PC-9 (cell line): Measurements from ENCODE around the gene LEFTY1. TPM values are rescaled to one million over a fixed set of nuclear protein-coding genes. Genes with fewer than 3 reads are reported as not detected.
"Not testable (repeated sequence)": the region's sequence is repeated elsewhere in the genome, so short reads cannot be mapped to it uniquely, and the experiment has no call there.

Experiments used
- Bru-seq: library from RNA; stranded (reverse); fragments of 400-500 nt; gene quantifications from one replicate; lab custom pipeline; 2021; lab: Mats Ljungman, UMichigan
- BruChase-seq, 2 experiments: library from RNA; stranded (reverse); fragments of 400-500 nt; gene quantifications; one replicate each; lab custom pipeline; 2021; lab: Mats Ljungman, UMichigan
- BruUV-seq: library from RNA; stranded (reverse); fragments of 400-500 nt; replicated peaks from 2 replicates; lab custom pipeline; 2021; lab: Mats Ljungman, UMichigan
- CTCF ChIA-PET: fragments of 300-600 bp; sonication (Branson Sonifier 250); formaldehyde crosslinking; loops from one replicate; lab custom pipeline; 2022; ENCODE audit warnings: antibody characterized with exemption; lab: Charles Lee
- POLR2A ChIA-PET: fragments of 300-600 bp; sonication (Branson Sonifier 250); formaldehyde crosslinking; loops from one replicate; lab custom pipeline; 2022; ENCODE audit warnings: antibody characterized with exemption; ENCODE audit not compliant: unreplicated experiment; lab: Charles Lee
- DNase-seq, 2 experiments: peaks; one replicate each; pipeline versions ENCODE4 v3.0.0 to v3.0.0-alpha.2; 2015 to 2022; ENCODE audit warnings: mixed read lengths in 1 of 2
- H2AFZ ChIP-seq: fragments of 200-600 bp; sonication (generic); 2 replicates; pipeline ENCODE4 v1.8.1; 2017; ENCODE audit warnings: antibody characterized with exemption
- H3F3A ChIP-seq: fragments of 200-600 bp; sonication (generic); 2 replicates; pipeline ENCODE4 v1.8.1; 2017; ENCODE audit warnings: antibody characterized with exemption, mild to moderate bottlenecking, low read depth; ENCODE audit not compliant: insufficient read depth
- H3K27ac ChIP-seq: fragments of 200-600 bp; sonication (generic); 2 replicates; pipeline ENCODE4 v1.6.1; 2016; ENCODE audit warnings: mixed run types
- H3K27me3 ChIP-seq: fragments of 200-600 bp; sonication (generic); 2 replicates; pipeline ENCODE4 v1.6.1; 2016; ENCODE audit warnings: low read depth, mixed run types; ENCODE audit not compliant: insufficient read depth
- H3K36me3 ChIP-seq: fragments of 200-600 bp; sonication (generic); 2 replicates; pipeline ENCODE4 v1.6.1; 2016; ENCODE audit warnings: low read depth, mixed run types
- H3K4me1 ChIP-seq: fragments of 200-600 bp; sonication (generic); replicated peaks from 2 replicates; pipeline ENCODE4 v1.6.1; 2016; ENCODE audit warnings: mixed run types; ENCODE audit not compliant: insufficient read depth
- H3K4me2 ChIP-seq: fragments of 200-600 bp; sonication (generic); 2 replicates; pipeline ENCODE4 v1.6.1; 2017; ENCODE audit warnings: mixed run types
- H3K4me3 ChIP-seq: fragments of 200-600 bp; sonication (generic); 2 replicates; pipeline ENCODE4 v1.6.1; 2016; ENCODE audit warnings: mixed run types
- H3K79me2 ChIP-seq: fragments of 200-600 bp; sonication (generic); 2 replicates; pipeline ENCODE4 v1.6.1; 2017; ENCODE audit warnings: low read depth, mixed run types
- H3K9me2 ChIP-seq: fragments of 200-600 bp; sonication (generic); 2 replicates; pipeline ENCODE4 v1.8.1; 2017; ENCODE audit warnings: mild to moderate bottlenecking; ENCODE audit not compliant: insufficient read depth
- H3K9me3 ChIP-seq: fragments of 200-600 bp; sonication (generic); 2 replicates; pipeline ENCODE4 v1.8.1; 2016; ENCODE audit warnings: low read depth; ENCODE audit not compliant: insufficient read depth
- H4K20me1 ChIP-seq: fragments of 200-600 bp; sonication (generic); 2 replicates; pipeline ENCODE4 v1.8.1; 2017; ENCODE audit not compliant: insufficient read depth
- EZH2 ChIP-seq: fragments of 200-600 bp; sonication (generic); IDR thresholded peaks from 2 replicates; pipeline ENCODE4 v1.8.0; 2017; ENCODE audit warnings: antibody characterized with exemption, low read depth
- intact Hi-C: fragments of 100-400 bp; cut with micrococcal nuclease; formaldehyde crosslinking; loops from one replicate; pipeline ENCODE4 v1.10.0; 2022; ENCODE audit not compliant: unreplicated experiment
- long read RNA-seq: library from polyadenylated mRNA; stranded (forward); transcript quantifications from one replicate; pipeline ENCODE4 v2.0.0, GENCODE V29; 2022
- total RNA-seq: library from RNA; stranded (reverse); gene quantifications from 2 replicates; pipeline ENCODE4 v1.2.3, GENCODE V29; 2021
- TF ChIP-seq, protein P1 (sequence below): fragments of 200-600 bp; sonication (generic); conservative IDR thresholded peaks from 2 replicates; pipeline ENCODE4 v1.6.1; 2017; ENCODE audit warnings: mixed run types, antibody characterized with exemption, mild to moderate bottlenecking, moderate library complexity

Gene LEFTY1
- total RNA-seq (not detected in 2 replicates), Bru-seq, nascent RNA (not detected), BruChase-seq, experiment 1, labeled RNA remaining after a 2-hour chase (percentile 30 among the genes with signal in this experiment), BruChase-seq, experiment 2, labeled RNA remaining after a 6-hour chase (percentile 26 among the genes with signal in this experiment)
- long read RNA-seq, result 0 reads

DNA sequence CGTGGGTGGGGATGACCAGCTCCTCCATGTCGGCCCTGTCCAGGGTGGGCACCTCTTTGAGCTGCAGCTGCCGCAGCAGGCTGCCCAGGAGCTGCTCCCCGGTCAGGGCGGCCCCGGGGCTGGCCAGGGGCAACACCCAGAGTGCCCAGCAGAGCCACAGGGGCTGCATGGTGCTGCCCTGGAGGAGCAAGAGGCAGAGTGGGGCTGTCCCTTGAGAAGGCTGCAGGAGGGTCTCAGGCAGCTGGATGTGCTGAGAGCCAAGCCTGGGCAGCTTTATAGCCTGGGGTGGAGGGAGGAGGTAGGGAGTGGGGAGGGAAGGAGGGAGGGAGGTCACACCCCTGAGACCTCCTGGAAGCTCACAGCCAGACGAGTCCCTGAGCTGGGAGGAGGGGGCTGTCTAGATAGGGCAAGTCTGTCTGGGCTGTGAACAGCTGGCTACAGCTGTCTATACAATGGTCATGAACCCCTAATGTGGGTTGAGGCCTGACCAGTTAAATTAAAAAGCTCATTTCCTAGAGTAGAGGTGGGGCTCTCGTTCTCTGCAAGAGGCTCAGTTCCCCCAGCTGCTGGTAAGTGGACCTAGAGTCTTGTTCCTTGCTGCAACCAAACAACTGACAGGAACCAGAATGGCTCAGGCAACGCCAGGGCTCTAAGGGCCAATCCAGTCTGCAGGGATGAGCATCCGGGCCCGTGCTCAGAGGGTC lies at the start of gene LEFTY1:
LEFTY1 (minus strand) TSS at position 249 of the 704 bp plus-strand sequence; CDS start at position 169, 80 bp downstream.
- ChIA-PET POLR2A (interaction anchor here (0.6 kb wide), 1 partner anchor 25 kb away, joined by 5 read pairs; no protein-coding TSS in a partner anchor), CTCF (interaction anchor here (0.5 kb wide), 1 partner anchor 13 kb away, joined by 3 read pairs; no protein-coding TSS in a partner anchor)
- DNase-seq, result no peak
- no peak within 1 kb of the TSS for H3K27ac ChIP-seq
- H3K4me3 ChIP-seq, result no peak within 1 kb of the TSS
- H3K9me2 ChIP-seq, result no peaks in the 10 kb centered on the region
- H2AFZ ChIP-seq, result no peak within 1 kb of the TSS
- no TSS peak for BruUV-seq
- peaks cover 11% of the 10 kb centered on the region for H3K4me1 ChIP-seq
- intact Hi-C loops, result no loop called here
- peaks cover 16% of the 10 kb centered on the region; the same call in 1 of the 2 replicates for H3F3A ChIP-seq
- TF ChIP-seq EZH2, result no peak
- TF ChIP-seq, protein P1, sequence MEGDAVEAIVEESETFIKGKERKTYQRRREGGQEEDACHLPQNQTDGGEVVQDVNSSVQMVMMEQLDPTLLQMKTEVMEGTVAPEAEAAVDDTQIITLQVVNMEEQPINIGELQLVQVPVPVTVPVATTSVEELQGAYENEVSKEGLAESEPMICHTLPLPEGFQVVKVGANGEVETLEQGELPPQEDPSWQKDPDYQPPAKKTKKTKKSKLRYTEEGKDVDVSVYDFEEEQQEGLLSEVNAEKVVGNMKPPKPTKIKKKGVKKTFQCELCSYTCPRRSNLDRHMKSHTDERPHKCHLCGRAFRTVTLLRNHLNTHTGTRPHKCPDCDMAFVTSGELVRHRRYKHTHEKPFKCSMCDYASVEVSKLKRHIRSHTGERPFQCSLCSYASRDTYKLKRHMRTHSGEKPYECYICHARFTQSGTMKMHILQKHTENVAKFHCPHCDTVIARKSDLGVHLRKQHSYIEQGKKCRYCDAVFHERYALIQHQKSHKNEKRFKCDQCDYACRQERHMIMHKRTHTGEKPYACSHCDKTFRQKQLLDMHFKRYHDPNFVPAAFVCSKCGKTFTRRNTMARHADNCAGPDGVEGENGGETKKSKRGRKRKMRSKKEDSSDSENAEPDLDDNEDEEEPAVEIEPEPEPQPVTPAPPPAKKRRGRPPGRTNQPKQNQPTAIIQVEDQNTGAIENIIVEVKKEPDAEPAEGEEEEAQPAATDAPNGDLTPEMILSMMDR, result no peak
- H3K4me2 ChIP-seq, result no peak within 1 kb of the TSS
- no peaks in the 10 kb centered on the region for H3K79me2 ChIP-seq
- no peaks in the 10 kb centered on the region for H3K9me3 ChIP-seq
- no peaks in the 10 kb centered on the region for H3K36me3 ChIP-seq
- no peaks in the 10 kb centered on the region for H4K20me1 ChIP-seq
- H3K27me3 ChIP-seq, result no peaks in the 10 kb centered on the region

GRCh38 chr1:225937048-225937968 lies 48.4 kb upstream of the LEFTY1 start:
- CTCF ChIA-PET, result no interaction called here
- TF ChIP-seq EZH2, result no peak
- TF ChIP-seq, protein P1, result no peak

GRCh38 chr1:225936523-225936922 lies 47.6 kb upstream of the LEFTY1 start:
- TF ChIP-seq, protein P1, result no peak
- TF ChIP-seq EZH2, result no peak
- ChIA-PET CTCF (interaction anchor here (0.6 kb wide), 1 partner anchor 13 kb away, joined by 4 read pairs; no protein-coding TSS in a partner anchor), POLR2A (interaction anchor here (0.6 to 0.7 kb wide), 2 partner anchors 44 to 340 kb away, joined by 3 read pairs; no protein-coding TSS in a partner anchor)
- 0 out of 2 replicates have a peak overlapping the region, but pooled peaks have one; percentile 5 for H3K4me2 ChIP-seq
- no peak overlapping the region for H3K27ac ChIP-seq
- DNase-seq, result no peak
- H3K4me3 ChIP-seq, result no peak overlapping the region
- H3F3A ChIP-seq, result 0 out of 2 replicates have a peak, but pooled peaks cover 8% of the 10 kb centered on the region
- no peaks in the 10 kb centered on the region for H3K9me3 ChIP-seq
- no TSS peak for BruUV-seq
- H3K79me2 ChIP-seq, result no peaks in the 10 kb centered on the region
- intact Hi-C loops, result no loop called here
- no peak overlapping the region for H2AFZ ChIP-seq
- no peaks in the 10 kb centered on the region for H3K9me2 ChIP-seq
- no peaks in the 10 kb centered on the region for H3K27me3 ChIP-seq
- peaks cover 5% of the 10 kb centered on the region for H3K4me1 ChIP-seq
- no peaks in the 10 kb centered on the region for H3K36me3 ChIP-seq
- no peaks in the 10 kb centered on the region for H4K20me1 ChIP-seq

More at GRCh38 chr1:225937048-225937968, 48.4 kb upstream of the LEFTY1 start:
- DNase-seq, result no peak
- no peak overlapping the region for H3K4me3 ChIP-seq
- H3K9me2 ChIP-seq, result no peaks in the 10 kb centered on the region
- H3K4me1 ChIP-seq, result peaks cover 5% of the 10 kb centered on the region
- no TSS peak for BruUV-seq
- no peaks in the 10 kb centered on the region for H3K79me2 ChIP-seq
- H2AFZ ChIP-seq, result no peak overlapping the region
- no peaks in the 10 kb centered on the region for H3K36me3 ChIP-seq
- H3K27me3 ChIP-seq, result no peaks in the 10 kb centered on the region
- H3K27ac ChIP-seq, result no peak overlapping the region
- 0 out of 2 replicates have a peak, but pooled peaks cover 8% of the 10 kb centered on the region for H3F3A ChIP-seq
- no peaks in the 10 kb centered on the region for H4K20me1 ChIP-seq
- POLR2A ChIA-PET, result interaction anchor here (0.6 to 0.7 kb wide), 2 partner anchors 43 to 341 kb away, joined by 3 read pairs; no protein-coding TSS in a partner anchor
- no peaks in the 10 kb centered on the region for H3K9me3 ChIP-seq
- H3K4me2 ChIP-seq, result no peak overlapping the region
- intact Hi-C loops, result no loop called here

DNA sequence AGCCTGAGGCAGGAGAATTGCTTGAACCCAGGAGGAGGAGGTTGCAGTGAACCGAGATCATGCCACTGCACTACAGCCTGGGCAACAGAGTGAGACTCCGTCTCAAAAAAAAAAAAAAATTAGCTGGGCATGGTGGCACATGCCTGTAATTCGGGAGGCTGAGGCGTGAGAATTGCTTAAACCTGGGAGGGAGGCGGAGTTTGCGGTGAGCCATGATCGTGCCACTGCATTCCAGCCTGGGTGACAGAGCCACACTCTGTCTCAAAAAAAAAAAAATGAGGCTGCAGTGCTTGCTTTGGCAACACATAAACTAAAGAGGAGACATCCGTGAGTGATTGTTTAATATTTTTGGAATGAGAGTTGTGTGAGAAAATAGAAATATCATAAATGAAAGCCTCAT lies 47.1 kb upstream of the LEFTY1 start:
- H3K4me3 ChIP-seq, H3K4me1 ChIP-seq, intact Hi-C loops, H3K27me3 ChIP-seq, H3K27ac ChIP-seq, H3K9me3 ChIP-seq, H4K20me1 ChIP-seq, H3K79me2 ChIP-seq, H3F3A ChIP-seq, BruUV-seq, H3K36me3 ChIP-seq, H2AFZ ChIP-seq, H3K9me2 ChIP-seq: not testable (repeated sequence)
- 0 out of 2 replicates have a peak overlapping the region, but pooled peaks have one; percentile 5 for H3K4me2 ChIP-seq
- peak; percentile 77 to 89 for DNase-seq
- CTCF ChIA-PET, result interaction anchor here (0.6 kb wide), 1 partner anchor 13 kb away, joined by 4 read pairs; no protein-coding TSS in a partner anchor
- POLR2A ChIA-PET, result interaction anchor here (0.6 kb wide), 1 partner anchor 477 kb away, joined by 4 read pairs; no protein-coding TSS in a partner anchor
